Ascending aorta (tissue), 2 donors: ENCODE measurements around the gene ISLR2. TPM values are rescaled to one million over a fixed set of nuclear protein-coding genes. Genes with fewer than 3 reads are reported as not detected.

Source experiments
- DNase-seq, 2 donors: peaks; one replicate each; pipeline ENCODE4 v3.0.0-alpha.2; 2019; ENCODE audit warnings: low spot score in 2 of 2
- H3K27ac ChIP-seq, 2 donors: fragments of 200-600 bp; sonication (generic); one replicate each; pipeline ENCODE4 v1.5.1; 2016 to 2017; ENCODE audit warnings: mild to moderate bottlenecking in 1 of 2
- H3K27me3 ChIP-seq: fragments of 200-600 bp; sonication (generic); one replicate; pipeline ENCODE4 v1.5.1; 2017
- H3K36me3 ChIP-seq, 2 donors: fragments of 200-600 bp; sonication (generic); one replicate each; pipeline ENCODE4 v1.5.1; 2016
- H3K4me1 ChIP-seq, 2 donors: fragments of 200-600 bp; sonication (generic); one replicate each; pipeline ENCODE4 v1.5.1; 2016 to 2017; ENCODE audit warnings: mild to moderate bottlenecking in 1 of 2
- H3K4me3 ChIP-seq, 2 donors: fragments of 200-600 bp; sonication (generic); one replicate each; pipeline ENCODE4 v1.5.1; 2016 to 2017; ENCODE audit warnings: mild to moderate bottlenecking in 1 of 2
- H3K9me3 ChIP-seq, 2 donors: fragments of 200-600 bp; sonication (generic); one replicate each; pipeline ENCODE4 v1.5.1; 2016
- intact Hi-C: fragments of 100-400 bp; cut with DNase I; formaldehyde crosslinking; loops from one replicate; pipeline ENCODE4 v1.15.1; 2023
- total RNA-seq: library from RNA; depleted of rRNA; stranded (reverse); fragments of >200 nt; gene quantifications from one replicate; pipeline ENCODE4 v1.1.0, GENCODE V29; 2016
- TF ChIP-seq, protein P1 (sequence below), 3 experiments: fragments of 200-600 bp in 2 of 3; fragments of 450-650 bp in 1 of 3; sonication (generic) in 2 of 3; IDR thresholded peaks; one replicate each; pipeline ENCODE4 v1.5.1; 2016 to 2019; ENCODE audit warnings: antibody characterized with exemption in 3 of 3, mild to moderate bottlenecking in 1 of 3, moderate library complexity in 1 of 3

Gene ISLR2
- total RNA-seq, 1 donor from 2014 or later, result 0.64 TPM

DNA sequence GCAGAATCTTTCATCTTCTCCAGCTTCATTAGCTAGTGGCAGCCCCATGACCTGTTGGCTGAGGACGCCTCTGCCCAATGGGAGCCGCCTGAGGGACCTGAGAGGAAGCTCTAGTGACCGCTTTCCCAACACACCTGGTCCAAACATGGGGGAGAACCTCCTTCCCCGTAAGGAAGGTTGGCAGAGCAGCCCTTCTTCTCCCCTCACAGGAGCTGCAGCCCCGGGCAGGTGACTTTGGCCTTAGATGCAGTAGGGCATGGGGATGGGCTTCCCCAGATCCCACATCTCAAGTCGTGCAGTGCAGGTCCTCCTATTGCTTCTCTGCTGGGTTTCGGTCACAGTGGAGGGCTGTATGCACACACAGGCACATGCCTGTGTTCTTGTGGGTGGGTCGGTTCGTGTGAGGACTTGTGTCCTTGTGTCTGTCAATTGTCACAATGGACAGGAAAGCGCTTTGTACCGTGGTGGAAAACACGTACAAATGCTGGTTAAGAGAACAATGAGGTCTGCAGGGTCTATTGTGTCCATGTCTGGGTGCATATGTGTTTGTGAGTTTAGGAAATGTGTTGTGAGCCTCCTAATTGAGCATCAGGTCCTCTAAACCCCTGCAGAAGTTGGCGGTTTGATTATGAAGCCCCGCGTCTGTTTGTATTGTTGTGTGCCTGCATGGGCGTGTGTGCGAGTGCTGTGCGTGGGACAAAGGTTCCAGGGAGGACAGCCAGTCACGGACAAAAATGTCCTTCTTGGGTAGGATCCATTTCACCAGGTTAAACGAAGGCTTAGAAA, 1.4 kb downstream of the ISLR2 start:
- H3K27me3 ChIP-seq, result peaks cover 35% of the 10 kb centered on the region
- H3K27ac ChIP-seq, result no peak overlapping the region
- intact Hi-C loops, result no loop called here
- no peak overlapping the region for H3K4me3 ChIP-seq
- H3K36me3 ChIP-seq, result no peaks in the 10 kb centered on the region
- peaks cover 0 to 5% of the 10 kb centered on the region in 2 donors for H3K9me3 ChIP-seq
- no peak for DNase-seq
- peaks cover 3 to 27% of the 10 kb centered on the region in 2 donors for H3K4me1 ChIP-seq
- TF ChIP-seq, protein P1, sequence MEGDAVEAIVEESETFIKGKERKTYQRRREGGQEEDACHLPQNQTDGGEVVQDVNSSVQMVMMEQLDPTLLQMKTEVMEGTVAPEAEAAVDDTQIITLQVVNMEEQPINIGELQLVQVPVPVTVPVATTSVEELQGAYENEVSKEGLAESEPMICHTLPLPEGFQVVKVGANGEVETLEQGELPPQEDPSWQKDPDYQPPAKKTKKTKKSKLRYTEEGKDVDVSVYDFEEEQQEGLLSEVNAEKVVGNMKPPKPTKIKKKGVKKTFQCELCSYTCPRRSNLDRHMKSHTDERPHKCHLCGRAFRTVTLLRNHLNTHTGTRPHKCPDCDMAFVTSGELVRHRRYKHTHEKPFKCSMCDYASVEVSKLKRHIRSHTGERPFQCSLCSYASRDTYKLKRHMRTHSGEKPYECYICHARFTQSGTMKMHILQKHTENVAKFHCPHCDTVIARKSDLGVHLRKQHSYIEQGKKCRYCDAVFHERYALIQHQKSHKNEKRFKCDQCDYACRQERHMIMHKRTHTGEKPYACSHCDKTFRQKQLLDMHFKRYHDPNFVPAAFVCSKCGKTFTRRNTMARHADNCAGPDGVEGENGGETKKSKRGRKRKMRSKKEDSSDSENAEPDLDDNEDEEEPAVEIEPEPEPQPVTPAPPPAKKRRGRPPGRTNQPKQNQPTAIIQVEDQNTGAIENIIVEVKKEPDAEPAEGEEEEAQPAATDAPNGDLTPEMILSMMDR (IDR thresholded peaks at IDR 0.05), result no peak

DNA sequence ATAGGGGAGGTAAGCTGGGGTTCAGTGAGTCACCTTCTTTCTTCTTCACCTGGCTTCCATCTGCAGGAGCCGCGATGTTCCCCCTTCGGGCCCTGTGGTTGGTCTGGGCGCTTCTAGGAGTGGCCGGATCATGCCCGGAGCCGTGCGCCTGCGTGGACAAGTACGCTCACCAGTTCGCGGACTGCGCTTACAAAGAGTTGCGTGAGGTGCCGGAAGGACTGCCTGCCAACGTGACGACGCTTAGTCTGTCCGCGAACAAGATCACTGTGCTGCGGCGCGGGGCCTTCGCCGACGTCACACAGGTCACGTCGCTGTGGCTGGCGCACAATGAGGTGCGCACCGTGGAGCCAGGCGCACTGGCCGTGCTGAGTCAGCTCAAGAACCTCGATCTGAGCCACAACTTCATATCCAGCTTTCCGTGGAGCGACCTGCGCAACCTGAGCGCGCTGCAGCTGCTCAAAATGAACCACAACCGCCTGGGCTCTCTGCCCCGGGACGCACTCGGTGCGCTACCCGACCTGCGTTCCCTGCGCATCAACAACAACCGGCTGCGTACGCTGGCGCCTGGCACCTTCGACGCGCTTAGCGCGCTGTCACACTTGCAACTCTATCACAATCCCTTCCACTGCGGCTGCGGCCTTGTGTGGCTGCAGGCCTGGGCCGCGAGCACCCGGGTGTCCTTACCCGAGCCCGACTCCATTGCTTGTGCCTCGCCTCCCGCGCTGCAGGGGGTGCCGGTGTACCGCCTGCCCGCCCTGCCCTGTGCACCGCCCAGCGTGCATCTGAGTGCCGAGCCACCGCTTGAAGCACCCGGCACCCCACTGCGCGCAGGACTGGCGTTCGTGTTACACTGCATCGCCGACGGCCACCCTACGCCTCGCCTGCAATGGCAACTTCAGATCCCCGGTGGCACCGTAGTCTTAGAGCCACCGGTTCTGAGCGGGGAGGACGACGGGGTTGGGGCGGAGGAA, 2.6 kb downstream of the ISLR2 start:
- TF ChIP-seq, protein P1 (IDR thresholded peaks at IDR 0.05), result no peak
- peaks cover 0 to 5% of the 10 kb centered on the region in 2 donors for H3K9me3 ChIP-seq
- peaks cover 3 to 31% of the 10 kb centered on the region in 2 donors for H3K4me1 ChIP-seq
- DNase-seq, result no peak
- H3K4me3 ChIP-seq, result no peak overlapping the region
- H3K27me3 ChIP-seq, result peaks cover 35% of the 10 kb centered on the region
- H3K36me3 ChIP-seq, result no peaks in the 10 kb centered on the region
- H3K27ac ChIP-seq, result no peak overlapping the region
- intact Hi-C loops, result no loop called here

DNA sequence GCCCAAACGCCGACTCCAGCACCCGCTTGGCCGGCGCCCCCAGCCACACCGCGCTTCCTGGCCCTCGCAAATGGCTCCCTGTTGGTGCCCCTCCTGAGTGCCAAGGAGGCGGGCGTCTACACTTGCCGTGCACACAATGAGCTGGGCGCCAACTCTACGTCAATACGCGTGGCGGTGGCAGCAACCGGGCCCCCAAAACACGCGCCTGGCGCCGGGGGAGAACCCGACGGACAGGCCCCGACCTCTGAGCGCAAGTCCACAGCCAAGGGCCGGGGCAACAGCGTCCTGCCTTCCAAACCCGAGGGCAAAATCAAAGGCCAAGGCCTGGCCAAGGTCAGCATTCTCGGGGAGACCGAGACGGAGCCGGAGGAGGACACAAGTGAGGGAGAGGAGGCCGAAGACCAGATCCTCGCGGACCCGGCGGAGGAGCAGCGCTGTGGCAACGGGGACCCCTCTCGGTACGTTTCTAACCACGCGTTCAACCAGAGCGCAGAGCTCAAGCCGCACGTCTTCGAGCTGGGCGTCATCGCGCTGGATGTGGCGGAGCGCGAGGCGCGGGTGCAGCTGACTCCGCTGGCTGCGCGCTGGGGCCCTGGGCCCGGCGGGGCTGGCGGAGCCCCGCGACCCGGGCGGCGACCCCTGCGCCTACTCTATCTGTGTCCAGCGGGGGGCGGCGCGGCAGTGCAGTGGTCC, 3.5 kb downstream of the ISLR2 start:
- intact Hi-C loops, result no loop called here
- TF ChIP-seq, protein P1 (IDR thresholded peaks at IDR 0.05), result no peak
- Histone ChIP-seq H3K27ac (no peak overlapping the region), H3K4me1 (peaks cover 3 to 27% of the 10 kb centered on the region in 2 donors), H3K4me3 (no peak overlapping the region), H3K27me3 (peaks cover 35% of the 10 kb centered on the region), H3K9me3 (peaks cover 0 to 5% of the 10 kb centered on the region in 2 donors), H3K36me3 (no peaks in the 10 kb centered on the region)
- DNase-seq, result no peak

DNA sequence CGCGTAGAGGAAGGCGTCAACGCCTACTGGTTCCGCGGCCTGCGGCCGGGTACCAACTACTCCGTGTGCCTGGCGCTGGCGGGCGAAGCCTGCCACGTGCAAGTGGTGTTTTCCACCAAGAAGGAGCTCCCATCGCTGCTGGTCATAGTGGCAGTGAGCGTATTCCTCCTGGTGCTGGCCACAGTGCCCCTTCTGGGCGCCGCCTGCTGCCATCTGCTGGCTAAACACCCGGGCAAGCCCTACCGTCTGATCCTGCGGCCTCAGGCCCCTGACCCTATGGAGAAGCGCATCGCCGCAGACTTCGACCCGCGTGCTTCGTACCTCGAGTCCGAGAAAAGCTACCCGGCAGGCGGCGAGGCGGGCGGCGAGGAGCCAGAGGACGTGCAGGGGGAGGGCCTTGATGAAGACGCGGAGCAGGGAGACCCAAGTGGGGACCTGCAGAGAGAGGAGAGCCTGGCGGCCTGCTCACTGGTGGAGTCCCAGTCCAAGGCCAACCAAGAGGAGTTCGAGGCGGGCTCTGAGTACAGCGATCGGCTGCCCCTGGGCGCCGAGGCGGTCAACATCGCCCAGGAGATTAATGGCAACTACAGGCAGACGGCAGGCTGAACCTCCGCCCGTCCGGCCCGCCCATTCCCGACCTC, 4.1 kb downstream of the ISLR2 start:
- TF ChIP-seq, protein P1 (IDR thresholded peaks at IDR 0.05), result peak in 2 of 3 experiments; percentile 33 to 40
- intact Hi-C loops, result loop anchor here (5.0 kb wide), 1 partner anchor 73 kb away; no protein-coding TSS in a partner anchor
- Histone ChIP-seq H3K27ac (no peak overlapping the region), H3K9me3 (peaks cover 0 to 5% of the 10 kb centered on the region in 2 donors), H3K4me1 (peaks cover 3 to 25% of the 10 kb centered on the region in 2 donors), H3K4me3 (no peak overlapping the region), H3K27me3 (peaks cover 35% of the 10 kb centered on the region), H3K36me3 (no peaks in the 10 kb centered on the region)
- no peak for DNase-seq
